Neutrophil (primary cell): Measurements from ENCODE around the gene PLEKHG4B.

Source experiments
- H3K27ac ChIP-seq: fragments of 200-600 bp; sonication (generic); 2 replicates; pipeline ENCODE4 v1.5.1; 2016; ENCODE audit warnings: mild to moderate bottlenecking, moderate library complexity
- H3K27me3 ChIP-seq: fragments of 200-600 bp; sonication (generic); 2 replicates; pipeline ENCODE4 v1.6.0; 2016; ENCODE audit warnings: mild to moderate bottlenecking
- H3K36me3 ChIP-seq: fragments of 200-600 bp; sonication (generic); 2 replicates; pipeline ENCODE4 v1.5.1; 2017
- H3K4me1 ChIP-seq, 2 experiments: fragments of 200-600 bp in 1 of 2; sonication (generic) in 1 of 2; 1 replicate in 1 of 2; 2 replicates in 1 of 2; pipeline versions ENCODE4 v1.5.1 to v1.6.1; 2013 to 2016; ENCODE audit warnings: low read depth in 1 of 2, low read length in 1 of 2, mild to moderate bottlenecking in 1 of 2, moderate library complexity in 1 of 2; ENCODE audit not compliant: control insufficient read depth in 1 of 2, insufficient read depth in 1 of 2
- H3K4me3 ChIP-seq, 2 experiments: fragments of 200-600 bp in 1 of 2; sonication (generic) in 1 of 2; 1 replicate in 1 of 2; 2 replicates in 1 of 2; pipeline ENCODE4 v1.5.1; 2013 to 2016; ENCODE audit warnings: low read depth in 1 of 2, low read length in 1 of 2, mild to moderate bottlenecking in 1 of 2, moderate library complexity in 1 of 2
- H3K9me3 ChIP-seq: fragments of 200-600 bp; sonication (generic); 2 replicates; pipeline ENCODE4 v1.5.1; 2016
- CTCF ChIP-seq: fragments of 200-600 bp; sonication (generic); IDR thresholded peaks from 2 replicates; pipeline ENCODE4 v1.5.1; 2016; ENCODE audit warnings: antibody characterized with exemption

PLEKHG4B gene

GRCh38 chr5:79263-79662, 12.7 kb upstream of the PLEKHG4B start:
- TF ChIP-seq CTCF: no peak
- Histone ChIP-seq H3K27me3 (no peaks in the 10 kb centered on the region), H3K36me3 (no peaks in the 10 kb centered on the region), H3K4me1 (no peaks in the 10 kb centered on the region), H3K9me3 (no peaks in the 10 kb centered on the region), H3K4me3 (no peak overlapping the region), H3K27ac (no peak overlapping the region)

GRCh38 chr5:79821-80220, 12.1 kb upstream of the PLEKHG4B start:
- H3K27ac ChIP-seq: no peak overlapping the region
- no peaks in the 10 kb centered on the region for H3K9me3 ChIP-seq
- no peaks in the 10 kb centered on the region for H3K4me1 ChIP-seq
- no peak for TF ChIP-seq CTCF
- no peaks in the 10 kb centered on the region for H3K27me3 ChIP-seq
- H3K36me3 ChIP-seq: no peaks in the 10 kb centered on the region
- no peak overlapping the region for H3K4me3 ChIP-seq

GRCh38 chr5:81391-82021, 10.5 kb upstream of the PLEKHG4B start:
- no peak for TF ChIP-seq CTCF
- Histone ChIP-seq H3K27me3 (no peaks in the 10 kb centered on the region), H3K27ac (no peak overlapping the region), H3K9me3 (no peaks in the 10 kb centered on the region), H3K4me1 (no peaks in the 10 kb centered on the region), H3K4me3 (no peak overlapping the region), H3K36me3 (no peaks in the 10 kb centered on the region)

DNA sequence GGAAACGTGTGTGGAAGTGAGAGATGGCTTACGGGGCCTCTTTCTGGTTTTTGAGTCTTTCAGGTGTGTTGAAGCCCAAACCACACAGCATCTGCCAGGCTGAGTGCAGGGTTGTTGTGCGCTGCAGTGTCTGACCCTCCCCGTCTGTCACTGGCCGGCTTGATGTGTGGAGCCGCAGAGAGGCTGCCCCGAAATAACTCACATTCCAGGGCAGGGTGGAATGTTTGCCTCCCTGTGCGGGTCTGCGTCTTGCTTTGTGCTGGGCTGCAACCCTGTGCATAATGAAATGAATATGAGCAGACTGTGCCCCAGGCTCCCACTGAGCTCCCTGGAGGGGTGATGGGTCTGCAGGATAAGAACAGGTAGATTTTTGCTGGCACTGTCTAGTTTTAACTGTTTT, 9.9 kb upstream of the PLEKHG4B start:
- no peaks in the 10 kb centered on the region for H3K36me3 ChIP-seq
- H3K4me3 ChIP-seq: no peak overlapping the region
- H3K4me1 ChIP-seq: no peaks in the 10 kb centered on the region
- peaks cover 5% of the 10 kb centered on the region for H3K27me3 ChIP-seq
- no peaks in the 10 kb centered on the region for H3K9me3 ChIP-seq
- no peak for TF ChIP-seq CTCF
- no peak overlapping the region for H3K27ac ChIP-seq

- no peak overlapping the region for H3K4me3 ChIP-seq
- H3K4me1 ChIP-seq: no peaks in the 10 kb centered on the region
- H3K27me3 ChIP-seq: peaks cover 8% of the 10 kb centered on the region
- TF ChIP-seq CTCF: no peak
- no peaks in the 10 kb centered on the region for H3K36me3 ChIP-seq
- no peaks in the 10 kb centered on the region for H3K9me3 ChIP-seq
- no peak overlapping the region for H3K27ac ChIP-seq
These were observed 9.4 kb upstream of the PLEKHG4B start for GRCh38 chr5:82570-82969.

- peaks cover 8% of the 10 kb centered on the region for H3K27me3 ChIP-seq
- no peaks in the 10 kb centered on the region for H3K36me3 ChIP-seq
These were observed 8.9 kb upstream of the PLEKHG4B start for GRCh38 chr5:83029-83428.

More at GRCh38 chr5:83029-83428, 8.9 kb upstream of the PLEKHG4B start:
- Histone ChIP-seq H3K4me3 (no peak overlapping the region), H3K27ac (no peak overlapping the region), H3K4me1 (no peaks in the 10 kb centered on the region), H3K9me3 (no peaks in the 10 kb centered on the region)
- no peak for TF ChIP-seq CTCF
